Measurements from ENCODE around the gene VSX2.

Gene VSX2

DNA sequence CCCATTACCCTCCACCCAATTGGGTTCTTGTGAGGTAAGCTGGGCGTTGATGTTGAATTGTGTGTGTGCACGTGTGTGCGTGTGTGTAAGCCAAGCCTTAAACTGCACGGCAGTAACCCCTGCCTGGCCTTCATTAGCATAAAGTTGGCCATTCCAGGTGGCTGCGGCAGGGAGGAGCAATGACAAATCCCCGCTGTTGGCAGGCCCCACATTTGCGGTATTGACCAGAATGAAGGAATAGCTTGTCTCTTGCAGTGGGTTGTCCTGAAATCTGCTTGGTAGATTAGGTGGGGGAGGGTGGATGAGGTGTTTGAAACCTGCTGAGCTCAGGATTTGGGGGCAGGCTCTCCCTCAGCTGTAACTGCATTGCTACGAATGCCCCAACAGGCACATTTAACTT lies 7.3 kb downstream of the VSX2 start:
- no peak for DNase-seq (ENCODE audit: extremely low read depth, insufficient read length)
- TF ChIP-seq, protein P1, sequence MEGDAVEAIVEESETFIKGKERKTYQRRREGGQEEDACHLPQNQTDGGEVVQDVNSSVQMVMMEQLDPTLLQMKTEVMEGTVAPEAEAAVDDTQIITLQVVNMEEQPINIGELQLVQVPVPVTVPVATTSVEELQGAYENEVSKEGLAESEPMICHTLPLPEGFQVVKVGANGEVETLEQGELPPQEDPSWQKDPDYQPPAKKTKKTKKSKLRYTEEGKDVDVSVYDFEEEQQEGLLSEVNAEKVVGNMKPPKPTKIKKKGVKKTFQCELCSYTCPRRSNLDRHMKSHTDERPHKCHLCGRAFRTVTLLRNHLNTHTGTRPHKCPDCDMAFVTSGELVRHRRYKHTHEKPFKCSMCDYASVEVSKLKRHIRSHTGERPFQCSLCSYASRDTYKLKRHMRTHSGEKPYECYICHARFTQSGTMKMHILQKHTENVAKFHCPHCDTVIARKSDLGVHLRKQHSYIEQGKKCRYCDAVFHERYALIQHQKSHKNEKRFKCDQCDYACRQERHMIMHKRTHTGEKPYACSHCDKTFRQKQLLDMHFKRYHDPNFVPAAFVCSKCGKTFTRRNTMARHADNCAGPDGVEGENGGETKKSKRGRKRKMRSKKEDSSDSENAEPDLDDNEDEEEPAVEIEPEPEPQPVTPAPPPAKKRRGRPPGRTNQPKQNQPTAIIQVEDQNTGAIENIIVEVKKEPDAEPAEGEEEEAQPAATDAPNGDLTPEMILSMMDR (IDR thresholded peaks at IDR 0.05; ENCODE audit: insufficient read depth, low read length, poor library complexity, severe bottlenecking) = no peak
- Histone ChIP-seq H3K36me3 (ENCODE audit: control insufficient read depth, insufficient read depth, low read length) (no peaks in the 10 kb centered on the region), H3K27me3 (replicated peaks; ENCODE audit: control insufficient read depth, insufficient read depth, low read length) (peaks cover 6% of the 10 kb centered on the region), H3K4me3 (replicated peaks; ENCODE audit: low read depth, low read length) (no peak overlapping the region)

DNA sequence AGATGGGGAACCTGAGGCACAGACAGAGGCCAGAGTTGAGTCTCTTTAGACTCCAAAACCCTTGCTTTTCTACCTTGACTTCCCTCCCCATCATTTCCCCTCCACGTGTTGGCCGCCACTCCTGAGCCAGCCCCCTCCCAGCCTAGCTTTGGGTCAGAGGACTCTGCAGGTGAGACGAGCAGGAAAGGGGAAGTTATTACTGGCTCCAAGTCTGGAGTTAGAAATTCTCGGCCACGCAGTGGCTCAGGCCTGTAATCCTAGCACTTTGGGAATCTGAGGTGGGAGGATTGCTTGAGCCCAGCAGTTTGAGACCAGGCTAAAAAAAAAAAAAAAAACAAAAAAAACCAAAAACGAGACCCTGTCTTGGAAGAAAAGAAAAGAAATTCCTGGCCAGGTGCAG lies 8.8 kb downstream of the VSX2 start:
- Histone ChIP-seq H3K4me3 (replicated peaks; ENCODE audit: low read depth, low read length) (no peak overlapping the region), H3K36me3 (ENCODE audit: control insufficient read depth, insufficient read depth, low read length) (no peaks in the 10 kb centered on the region), H3K27me3 (replicated peaks; ENCODE audit: control insufficient read depth, insufficient read depth, low read length) (peaks cover 5% of the 10 kb centered on the region)
- TF ChIP-seq, protein P1 (IDR thresholded peaks at IDR 0.05; ENCODE audit: insufficient read depth, low read length, poor library complexity, severe bottlenecking) = no peak
- no peak for DNase-seq (ENCODE audit: extremely low read depth, insufficient read length)

DNA sequence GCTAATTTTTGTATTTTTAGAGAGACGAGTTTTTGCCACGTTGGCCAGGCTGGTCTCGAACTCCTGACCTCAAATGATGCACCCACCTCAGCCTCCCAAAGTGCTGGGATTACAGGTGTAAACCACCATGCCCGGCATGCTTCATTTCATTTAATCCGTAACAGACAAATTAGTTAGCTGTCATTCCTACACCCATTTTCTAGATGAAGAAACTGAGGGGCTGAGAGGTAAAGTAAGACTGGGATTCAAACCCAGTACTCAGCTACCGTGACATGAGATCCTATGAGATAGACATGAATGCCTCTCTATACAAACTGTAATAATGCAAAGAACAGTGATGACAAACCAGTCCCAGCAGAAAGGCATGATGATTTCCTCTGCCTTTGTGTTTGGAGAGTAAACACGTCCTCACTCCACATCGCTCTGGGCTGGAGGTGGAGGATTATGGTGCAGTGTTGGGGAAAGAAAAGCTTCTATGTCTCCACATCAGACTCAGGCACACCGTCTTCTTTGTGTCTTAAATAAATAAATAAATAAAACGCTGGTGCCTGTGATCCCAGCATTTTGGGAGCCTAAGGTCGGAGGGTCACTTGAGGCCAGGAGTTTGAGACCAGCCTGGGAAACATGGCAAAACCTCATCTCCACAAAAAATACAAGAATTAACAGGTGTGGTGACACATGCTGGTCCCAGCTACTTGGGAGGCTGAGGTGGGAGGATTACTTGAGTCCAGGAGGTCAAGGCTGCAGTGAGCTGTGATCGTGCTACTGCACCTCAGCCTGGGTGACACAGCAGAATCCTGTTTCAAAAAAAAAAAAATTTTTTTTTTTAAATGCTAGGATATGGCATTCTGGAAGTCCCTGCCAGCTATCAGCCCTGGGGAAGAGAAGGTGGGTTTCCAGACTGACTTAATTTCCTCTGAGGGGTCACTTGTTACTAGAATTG lies 10.5 kb downstream of the VSX2 start:
- Histone ChIP-seq H3K36me3 (ENCODE audit: control insufficient read depth, insufficient read depth, low read length) (no peaks in the 10 kb centered on the region), H3K4me3 (replicated peaks; ENCODE audit: low read depth, low read length) (no peak overlapping the region), H3K27me3 (replicated peaks; ENCODE audit: control insufficient read depth, insufficient read depth, low read length) (peaks cover 1% of the 10 kb centered on the region; the same call in 1 of the 2 replicates)
- DNase-seq (ENCODE audit: extremely low read depth, insufficient read length) = no peak
- TF ChIP-seq, protein P1 (IDR thresholded peaks at IDR 0.05; ENCODE audit: insufficient read depth, low read length, poor library complexity, severe bottlenecking) = no peak

DNA sequence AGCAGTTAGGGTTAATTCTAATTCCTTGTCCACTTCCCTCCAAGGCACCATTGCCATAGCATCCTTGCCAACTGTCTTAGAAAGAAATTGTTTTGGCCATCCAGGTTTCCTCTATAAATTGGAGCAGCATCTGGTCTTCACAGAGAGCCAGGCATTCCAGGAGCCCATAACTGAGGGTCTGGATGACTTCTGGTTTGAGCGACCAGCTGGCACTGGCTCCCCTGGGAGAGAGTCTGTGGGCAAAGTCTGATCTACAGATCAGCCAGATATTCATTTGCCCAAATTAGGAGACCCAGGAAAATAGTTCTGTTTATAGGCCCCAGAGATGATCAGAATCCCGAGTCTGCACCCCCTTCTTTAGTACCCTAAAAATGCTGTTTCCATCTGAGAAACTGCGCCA lies 16.0 kb downstream of the VSX2 start:
- H3K27me3 ChIP-seq (replicated peaks; ENCODE audit: control insufficient read depth, insufficient read depth, low read length) = no peaks in the 10 kb centered on the region; the same call in none of the 2 replicates
- TF ChIP-seq, protein P1 (IDR thresholded peaks at IDR 0.05; ENCODE audit: insufficient read depth, low read length, poor library complexity, severe bottlenecking) = no peak

DNA sequence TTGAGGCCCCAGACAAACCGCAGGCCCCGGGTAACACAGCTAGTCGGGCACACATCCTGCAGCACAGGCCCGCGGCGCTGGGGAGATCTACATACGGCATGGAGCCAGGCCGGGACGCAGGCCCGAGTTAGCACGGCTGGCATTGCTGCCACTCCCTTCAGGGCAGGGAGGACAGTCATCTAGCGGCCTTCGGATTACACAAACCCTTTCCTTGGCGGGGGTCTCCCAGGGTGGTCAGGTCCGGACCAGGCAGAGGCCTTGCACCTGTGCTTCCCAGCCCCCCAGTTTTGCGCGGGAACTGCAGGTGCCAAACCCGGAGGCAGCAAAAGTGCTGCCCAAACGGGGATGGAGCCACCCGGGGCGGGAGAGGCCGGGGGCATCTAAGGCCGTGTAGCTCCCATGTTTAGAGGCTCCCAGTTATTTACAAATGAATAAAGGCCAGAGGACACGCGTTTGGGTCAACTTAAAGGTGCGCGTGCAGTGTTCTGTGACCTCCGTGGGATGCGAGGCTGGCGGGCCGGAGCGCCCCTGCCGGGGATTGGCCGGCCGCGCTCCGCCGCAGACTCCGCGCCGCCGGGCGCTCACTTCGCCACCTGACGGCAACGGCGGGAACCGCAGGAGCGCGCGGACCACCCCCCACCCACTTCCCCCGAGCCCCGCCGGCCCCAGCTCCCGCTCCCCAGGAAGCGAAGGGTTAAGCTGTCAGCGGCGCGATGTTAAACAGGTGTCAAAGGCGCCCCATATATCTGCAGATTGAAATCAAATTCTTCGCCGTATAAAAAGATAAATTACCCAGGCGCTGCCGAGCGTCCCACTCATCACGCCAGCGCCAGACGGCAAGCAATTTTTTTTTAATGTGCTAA lies 18.1 kb downstream of the VSX2 start:
- H3K27me3 ChIP-seq (replicated peaks; ENCODE audit: control insufficient read depth, insufficient read depth, low read length) = no peaks in the 10 kb centered on the region; the same call in none of the 2 replicates
- DNase-seq (ENCODE audit: extremely low read depth, insufficient read length) = peak; percentile 73
- H3K4me3 ChIP-seq (replicated peaks; ENCODE audit: low read depth, low read length) = peak overlapping the region; percentile 64
- no peaks in the 10 kb centered on the region for H3K36me3 ChIP-seq (ENCODE audit: control insufficient read depth, insufficient read depth, low read length)
- TF ChIP-seq, protein P1 (IDR thresholded peaks at IDR 0.05; ENCODE audit: insufficient read depth, low read length, poor library complexity, severe bottlenecking) = peak; percentile 61

More for the DNA sequence above, 16.0 kb downstream of the VSX2 start:
- DNase-seq (ENCODE audit: extremely low read depth, insufficient read length) = no peak
- H3K4me3 ChIP-seq (replicated peaks; ENCODE audit: low read depth, low read length) = no peak overlapping the region
- H3K36me3 ChIP-seq (ENCODE audit: control insufficient read depth, insufficient read depth, low read length) = no peaks in the 10 kb centered on the region
